RWPE1 (cell line): Measurements from ENCODE around the gene ADAMTS13.
A peak's percentile ranks its signal among the peaks of the same experiment; 100 is the strongest.

Experiments used
- CTCF ChIA-PET: fragments of 350-600 bp; sonication (Branson Sonifier 250); formaldehyde crosslinking; extraction: SDS; loops from one replicate; lab custom pipeline; 2021; lab: Yijun Ruan, JAX
- POLR2A ChIA-PET: fragments of 400-600 bp; formaldehyde crosslinking; extraction: SDS; loops from one replicate; lab custom pipeline; 2020; ENCODE audit warnings: antibody characterized with exemption; ENCODE audit not compliant: low non-redundant PET; lab: Yijun Ruan, JAX
- DNase-seq: peaks from one replicate; pipeline ENCODE4 v3.0.0; 2012; ENCODE audit warnings: low spot score
- H3K27ac ChIP-seq: fragments of 450-650 bp; 2 replicates; pipeline ENCODE4 v1.5.1; 2017
- CTCF ChIP-seq: fragments of 450-650 bp; conservative IDR thresholded peaks from 2 replicates; pipeline ENCODE4 v1.5.1; 2017; ENCODE audit warnings: low read depth, mild to moderate bottlenecking

ADAMTS13 gene

GRCh38 chr9:133457233-133457632 lies 35.1 kb downstream of the ADAMTS13 start:
- ChIA-PET CTCF (no interaction called here), POLR2A (no interaction called here)
- no peak for DNase-seq
- no peak for TF ChIP-seq CTCF
- H3K27ac ChIP-seq: no peak overlapping the region

DNA sequence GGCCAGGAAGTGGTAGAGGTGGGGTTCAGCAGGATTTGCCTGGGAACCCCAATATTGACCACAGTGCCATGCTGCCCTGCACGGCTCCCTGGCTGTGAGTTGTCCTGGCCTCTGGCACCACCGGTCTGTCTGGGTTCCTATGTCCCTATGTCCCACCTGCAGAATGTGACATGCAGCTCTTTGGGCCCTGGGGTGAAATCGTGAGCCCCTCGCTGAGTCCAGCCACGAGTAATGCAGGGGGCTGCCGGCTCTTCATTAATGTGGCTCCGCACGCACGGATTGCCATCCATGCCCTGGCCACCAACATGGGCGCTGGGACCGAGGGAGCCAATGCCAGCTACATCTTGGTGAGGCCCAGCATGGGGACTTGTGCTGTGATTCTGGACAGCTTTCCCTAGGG lies 35.6 kb downstream of the ADAMTS13 start:
- ChIA-PET CTCF (no interaction called here), POLR2A (no interaction called here)
- TF ChIP-seq CTCF: no peak
- DNase-seq: no peak
- H3K27ac ChIP-seq: no peak overlapping the region

DNA sequence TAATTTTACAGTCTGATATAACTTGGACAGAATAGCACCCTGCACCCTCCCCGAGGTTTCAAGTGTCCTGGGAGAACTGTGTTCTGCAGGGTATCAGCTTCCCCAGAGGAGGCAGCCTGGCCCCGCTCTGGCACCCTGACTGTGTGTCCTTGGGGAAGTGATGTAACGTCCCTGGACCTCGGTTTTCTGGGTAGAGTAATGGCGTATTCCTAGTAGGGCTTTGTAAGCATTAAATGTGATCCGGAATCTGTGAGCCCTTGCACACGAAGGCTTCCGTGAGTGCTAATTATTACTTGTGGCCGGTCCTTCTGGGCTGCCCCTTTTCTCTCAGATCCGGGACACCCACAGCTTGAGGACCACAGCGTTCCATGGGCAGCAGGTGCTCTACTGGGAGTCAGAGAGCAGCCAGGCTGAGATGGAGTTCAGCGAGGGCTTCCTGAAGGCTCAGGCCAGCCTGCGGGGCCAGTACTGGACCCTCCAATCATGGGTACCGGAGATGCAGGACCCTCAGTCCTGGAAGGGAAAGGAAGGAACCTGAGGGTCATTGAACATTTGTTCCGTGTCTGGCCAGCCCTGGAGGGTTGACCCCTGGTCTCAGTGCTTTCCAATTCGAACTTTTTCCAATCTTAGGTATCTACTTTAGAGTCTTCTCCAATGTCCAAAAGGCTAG lies 36.6 kb downstream of the ADAMTS13 start:
- TF ChIP-seq CTCF: no peak
- peak overlapping the region; percentile 91 for H3K27ac ChIP-seq
- no peak for DNase-seq
- CTCF ChIA-PET: no interaction called here
- POLR2A ChIA-PET: interaction anchor here (1.1 kb wide), 1 partner anchor 20 kb away, joined by 3 read pairs; the partner anchor contains the start of gene SLC2A6

DNA sequence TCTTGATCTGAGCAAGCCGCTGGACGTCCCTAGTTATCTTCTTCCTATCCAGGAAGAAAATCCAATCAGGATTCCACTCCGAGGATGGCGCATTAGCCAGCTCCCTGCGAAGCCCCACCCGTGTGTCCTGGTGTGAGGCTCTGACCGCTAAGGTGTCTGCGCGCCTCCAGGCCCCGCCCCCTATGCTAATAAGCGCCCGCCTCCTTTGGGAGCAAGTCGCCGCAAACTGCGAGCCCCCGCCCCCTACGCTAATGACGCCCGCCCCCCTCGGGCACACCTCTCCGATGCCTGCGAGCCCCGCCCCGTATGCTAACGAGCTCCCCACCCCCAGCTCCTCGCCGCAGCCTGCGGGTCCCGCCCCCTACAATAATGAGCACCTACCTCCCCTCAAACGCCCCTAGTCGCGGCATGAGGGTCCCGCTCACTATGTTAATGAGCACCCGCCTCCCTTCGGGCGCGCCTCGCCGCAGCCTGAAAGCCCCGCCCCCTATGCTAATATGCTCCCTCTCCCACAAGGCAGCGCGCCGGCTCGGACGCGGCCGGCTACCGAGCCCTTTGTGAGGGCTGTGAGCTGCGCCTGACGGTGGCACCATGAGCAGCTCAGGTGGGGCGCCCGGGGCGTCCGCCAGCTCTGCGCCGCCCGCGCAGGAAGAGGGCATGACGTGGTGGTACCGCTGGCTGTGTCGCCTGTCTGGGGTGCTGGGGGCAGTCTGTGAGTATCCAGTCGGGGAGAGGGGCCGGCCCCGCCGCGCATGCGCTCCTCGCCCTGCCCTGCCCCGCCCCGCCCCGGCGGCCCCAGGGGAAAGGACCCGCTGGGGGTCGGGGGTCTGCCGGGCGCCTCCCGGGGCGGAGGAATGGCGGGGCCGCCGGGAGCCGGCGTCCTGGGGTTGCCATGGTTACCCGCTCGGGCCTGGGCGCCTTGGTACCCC lies 37.6 kb downstream of the ADAMTS13 start, which contains the start of gene CACFD1:
Gene CACFD1, plus strand, starts transcription at position 503 of the 929 bp plus-strand sequence. Its CDS starts 89 bp downstream, at position 592.
- ChIA-PET CTCF (interaction anchor here (0.7 to 0.8 kb wide), 3 partner anchors 30 to 71 kb away, joined by 3 read pairs; no protein-coding TSS in a partner anchor), POLR2A (interaction anchor here (0.6 to 1.1 kb wide), 2 partner anchors 19 to 430 kb away, joined by 3 read pairs; partner anchors contain the start of gene SLC2A6)
- TF ChIP-seq CTCF: no peak
- DNase-seq: peak; percentile 99
- H3K27ac ChIP-seq: peak within 1 kb of the TSS; percentile 91

DNA sequence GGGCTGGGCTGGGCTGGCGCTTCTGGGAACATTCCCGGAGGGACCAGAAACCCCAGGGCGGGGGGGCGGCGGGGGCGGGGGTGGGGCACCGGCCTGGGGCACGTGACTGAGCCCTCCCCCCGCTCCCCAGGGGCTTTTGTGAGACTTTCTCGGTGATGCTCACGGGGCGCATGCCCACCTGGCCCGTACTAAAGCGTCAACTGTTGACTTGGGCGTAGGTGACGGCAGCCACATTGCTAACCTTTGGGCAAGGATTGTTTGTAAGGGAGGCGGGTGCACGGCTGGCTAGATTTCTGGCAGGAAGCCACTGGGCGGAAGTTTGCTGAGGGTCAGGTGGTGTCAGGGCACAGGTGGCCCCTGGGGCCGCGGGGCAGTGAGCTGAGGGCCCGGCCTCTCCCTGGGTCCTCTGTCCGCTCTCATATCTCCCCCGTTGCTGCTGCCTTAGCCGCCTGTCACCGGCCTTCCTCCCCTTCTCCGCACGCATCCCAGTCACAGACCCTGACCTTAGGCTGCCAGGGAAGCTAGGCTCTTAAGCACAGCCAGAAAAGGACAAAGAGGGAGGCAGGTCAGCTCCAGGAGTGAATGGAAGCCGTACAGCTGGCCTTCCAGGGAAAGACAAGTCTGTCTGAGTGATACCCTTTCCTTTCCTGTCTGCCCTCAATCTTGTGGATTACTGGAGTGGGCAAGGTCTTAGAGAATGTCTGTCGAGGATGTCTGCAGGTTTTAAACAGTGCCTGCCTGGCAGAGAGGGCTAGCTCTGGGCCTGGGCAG lies 38.4 kb downstream of the ADAMTS13 start:
- ChIA-PET POLR2A (no interaction called here), CTCF (interaction anchor here (0.6 to 0.8 kb wide), 2 partner anchors 51 to 552 kb away, joined by 3 read pairs; no protein-coding TSS in a partner anchor)
- TF ChIP-seq CTCF: no peak
- peak; percentile 85 for DNase-seq
- peak overlapping the region; percentile 91 for H3K27ac ChIP-seq
